Inflammatory macrophage treated with lipopolysaccharide for 1 hour (primary cell): ENCODE data around the gene TOX2.

Experiments
- DNase-seq, 2 donors: peaks; one replicate each; pipeline ENCODE4 v3.0.0-alpha.2; 2020 to 2022

TOX2 gene

DNA sequence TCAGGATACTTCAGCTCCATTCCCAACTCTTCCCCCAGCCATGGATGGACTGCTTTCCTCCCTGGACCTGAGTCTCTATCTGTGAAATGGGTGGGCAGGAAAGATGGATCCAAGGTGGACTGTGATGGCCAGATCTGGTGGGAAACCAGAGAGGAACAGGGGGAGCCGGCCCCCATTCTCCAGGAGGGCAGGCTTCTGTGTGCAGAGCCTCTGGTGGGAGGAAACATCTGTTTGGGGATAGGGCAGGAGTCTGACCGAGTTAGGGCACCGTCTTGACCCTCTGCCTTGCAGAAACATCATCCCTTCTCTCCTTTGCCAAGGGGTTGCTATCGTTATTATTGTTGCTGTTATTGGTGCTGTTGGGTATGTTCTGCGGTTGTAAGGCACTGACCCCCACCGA is 91.5 kb downstream of the TOX2 start:
- DNase-seq: no peak

DNA sequence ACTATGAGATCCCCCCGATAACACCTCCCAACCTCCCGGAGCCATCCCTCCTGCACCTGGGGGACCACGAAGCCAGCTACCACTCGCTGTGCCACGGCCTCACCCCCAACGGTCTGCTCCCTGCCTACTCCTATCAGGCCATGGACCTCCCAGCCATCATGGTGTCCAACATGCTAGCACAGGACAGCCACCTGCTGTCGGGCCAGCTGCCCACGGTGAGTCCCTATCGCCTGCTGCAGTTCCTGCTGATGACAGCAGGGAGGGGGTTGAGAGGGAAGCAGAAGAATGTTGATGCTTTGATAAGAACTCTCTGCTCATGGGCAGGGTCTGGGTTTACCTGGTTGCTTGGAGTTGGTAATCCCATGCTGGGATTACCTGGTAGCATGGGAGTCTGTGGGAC is 91.9 kb downstream of the TOX2 start:
- no peak for DNase-seq

DNA sequence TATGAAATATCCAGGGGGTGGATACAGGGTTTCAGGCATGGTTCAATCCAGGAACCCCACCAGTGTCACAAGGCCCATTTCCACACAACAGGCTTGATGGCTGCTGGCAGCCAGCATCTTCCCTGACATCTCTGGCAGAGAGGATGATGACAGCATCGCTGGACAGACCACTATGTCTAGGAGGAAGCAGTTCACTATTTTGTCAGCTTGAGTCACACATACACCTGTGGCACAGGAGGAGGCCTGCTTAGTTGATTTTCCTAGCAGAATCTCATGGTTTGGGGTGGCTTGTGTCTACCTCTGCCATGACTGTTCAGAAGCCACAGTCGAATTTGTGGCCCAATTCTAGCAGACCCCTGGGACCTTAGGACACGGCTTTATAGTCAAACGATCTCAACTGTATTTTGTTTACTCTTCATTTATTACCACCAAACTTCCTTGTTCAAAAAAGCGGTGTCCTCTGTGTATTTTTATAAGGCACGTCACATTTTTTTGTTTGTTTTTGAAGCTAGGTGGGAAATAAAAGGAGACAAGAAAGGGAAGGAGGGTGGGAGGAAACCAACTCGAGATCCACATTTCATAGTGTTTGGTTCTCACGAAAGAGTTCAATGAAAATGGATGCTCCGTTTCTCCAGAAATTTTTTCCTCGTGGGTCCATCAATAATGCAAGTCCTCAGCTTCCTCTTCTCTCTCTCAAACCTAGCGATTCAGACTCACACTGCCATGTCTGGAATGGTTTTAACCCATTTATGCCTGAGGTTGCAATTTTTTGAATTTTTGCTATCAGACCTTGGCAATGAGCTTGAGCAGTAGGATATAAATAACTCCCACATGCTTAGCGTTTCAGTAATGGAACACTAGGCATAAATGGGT is 94.4 kb downstream of the TOX2 start:
- no peak for DNase-seq

DNA sequence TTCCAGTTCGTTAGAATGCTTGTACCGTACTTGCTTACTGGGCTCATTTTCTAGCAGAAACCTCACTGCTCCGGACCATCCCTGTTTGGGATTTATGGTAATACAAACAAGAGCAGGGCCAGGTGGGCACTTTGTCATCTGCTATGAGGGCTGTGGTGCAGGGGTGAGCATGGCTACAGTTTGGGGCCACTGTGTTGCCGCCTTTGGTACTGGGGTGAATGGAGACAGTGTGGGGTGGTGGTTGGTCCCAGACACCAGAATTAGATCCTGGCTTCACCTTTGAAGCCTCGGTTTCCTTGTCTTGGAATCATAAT is 95.0 kb downstream of the TOX2 start:
- no peak for DNase-seq

DNA sequence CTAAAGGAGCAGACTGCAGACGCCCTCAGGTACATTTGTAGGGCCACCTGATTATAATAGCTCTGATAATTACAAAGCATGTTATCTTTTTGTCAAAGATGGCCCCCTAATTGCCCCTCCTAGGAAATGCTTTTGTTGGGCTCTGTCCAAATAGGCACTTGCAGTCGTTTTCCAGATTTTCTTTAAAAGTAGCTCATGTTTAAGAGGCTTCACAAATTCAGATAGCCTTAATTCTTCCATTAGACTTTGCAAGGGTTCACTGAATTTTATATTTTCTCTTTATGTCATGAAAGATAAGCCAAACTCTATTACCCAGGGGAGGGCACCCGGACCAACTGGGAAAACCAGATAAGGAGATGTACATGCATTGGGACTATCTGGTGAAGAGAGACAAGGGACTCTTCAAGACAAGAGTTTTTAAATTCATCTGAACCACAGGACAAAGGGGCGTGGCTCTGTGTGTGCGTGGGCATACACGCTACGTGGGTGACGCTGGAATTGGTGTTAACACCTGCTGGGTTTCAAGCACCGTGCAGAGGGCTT is 95.6 kb downstream of the TOX2 start:
- no peak for DNase-seq

DNA sequence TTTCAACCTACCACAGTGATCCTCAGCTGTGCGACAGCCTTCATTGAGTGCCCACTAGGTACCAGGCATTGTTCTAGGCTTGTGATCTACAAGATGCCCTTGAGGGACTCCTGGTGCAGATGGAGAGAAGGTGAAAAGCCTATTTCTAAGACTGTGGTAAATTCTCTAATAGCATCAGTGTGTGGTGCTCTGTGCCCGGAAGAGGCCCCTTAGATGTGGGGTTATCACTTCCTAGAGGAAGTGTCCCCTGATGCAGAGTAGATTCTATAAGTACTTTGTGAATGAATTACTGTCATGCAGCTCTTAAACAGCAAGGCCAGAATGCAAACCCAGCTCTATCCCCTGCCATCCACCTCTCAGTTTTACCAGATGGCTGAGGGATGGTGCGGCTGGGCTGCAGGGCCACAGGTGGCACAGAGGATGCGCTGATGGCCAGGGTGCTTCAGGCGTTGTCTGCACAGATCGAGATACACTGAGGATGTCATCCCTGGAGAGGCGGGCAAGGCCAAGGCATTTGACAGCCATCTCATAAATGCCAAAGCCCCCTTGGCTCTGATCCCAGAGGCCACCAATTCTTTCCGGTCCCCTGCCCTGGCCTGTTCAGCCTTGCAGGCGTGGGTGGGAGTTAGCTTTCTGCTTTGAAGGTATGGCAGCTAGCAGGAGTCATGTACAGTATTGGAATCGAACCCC is 96.7 kb downstream of the TOX2 start:
- no peak for DNase-seq

DNA sequence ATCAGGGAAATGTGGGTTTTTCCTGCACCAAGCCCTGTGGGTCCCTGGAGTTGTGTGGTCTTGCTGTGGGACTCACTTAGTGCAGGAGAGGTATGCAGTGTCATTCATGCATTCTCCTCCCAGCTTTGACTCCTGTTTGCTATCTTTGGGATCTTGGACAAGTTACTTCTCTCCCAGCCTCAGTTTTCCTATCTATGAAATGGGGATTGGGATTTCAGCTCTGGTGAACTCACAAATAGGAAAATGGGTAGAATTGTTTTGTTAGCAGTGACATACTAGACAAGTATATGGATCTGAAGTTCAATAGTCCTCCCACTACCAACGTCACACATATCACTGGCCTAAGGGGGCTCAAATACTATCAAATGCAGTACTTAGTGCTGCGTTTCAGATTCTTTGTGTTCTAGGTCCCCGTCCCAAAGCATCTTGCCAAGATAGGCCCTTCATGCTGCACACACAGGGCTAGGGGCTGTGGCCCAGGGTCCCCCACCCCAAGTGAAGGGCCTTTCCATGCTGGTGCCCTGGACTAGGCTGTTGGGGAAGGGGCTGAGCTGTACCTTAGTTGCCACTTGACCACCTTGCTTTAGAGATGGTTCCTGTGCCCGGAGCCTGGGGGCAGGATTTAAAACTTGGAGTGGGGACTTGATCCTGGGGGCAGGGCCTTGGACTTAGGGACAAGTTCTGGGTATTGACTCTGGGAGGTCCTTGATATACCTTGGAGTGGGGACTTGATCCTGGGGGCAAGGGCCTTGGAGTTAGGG is 98.0 kb downstream of the TOX2 start:
- DNase-seq: no peak

DNA sequence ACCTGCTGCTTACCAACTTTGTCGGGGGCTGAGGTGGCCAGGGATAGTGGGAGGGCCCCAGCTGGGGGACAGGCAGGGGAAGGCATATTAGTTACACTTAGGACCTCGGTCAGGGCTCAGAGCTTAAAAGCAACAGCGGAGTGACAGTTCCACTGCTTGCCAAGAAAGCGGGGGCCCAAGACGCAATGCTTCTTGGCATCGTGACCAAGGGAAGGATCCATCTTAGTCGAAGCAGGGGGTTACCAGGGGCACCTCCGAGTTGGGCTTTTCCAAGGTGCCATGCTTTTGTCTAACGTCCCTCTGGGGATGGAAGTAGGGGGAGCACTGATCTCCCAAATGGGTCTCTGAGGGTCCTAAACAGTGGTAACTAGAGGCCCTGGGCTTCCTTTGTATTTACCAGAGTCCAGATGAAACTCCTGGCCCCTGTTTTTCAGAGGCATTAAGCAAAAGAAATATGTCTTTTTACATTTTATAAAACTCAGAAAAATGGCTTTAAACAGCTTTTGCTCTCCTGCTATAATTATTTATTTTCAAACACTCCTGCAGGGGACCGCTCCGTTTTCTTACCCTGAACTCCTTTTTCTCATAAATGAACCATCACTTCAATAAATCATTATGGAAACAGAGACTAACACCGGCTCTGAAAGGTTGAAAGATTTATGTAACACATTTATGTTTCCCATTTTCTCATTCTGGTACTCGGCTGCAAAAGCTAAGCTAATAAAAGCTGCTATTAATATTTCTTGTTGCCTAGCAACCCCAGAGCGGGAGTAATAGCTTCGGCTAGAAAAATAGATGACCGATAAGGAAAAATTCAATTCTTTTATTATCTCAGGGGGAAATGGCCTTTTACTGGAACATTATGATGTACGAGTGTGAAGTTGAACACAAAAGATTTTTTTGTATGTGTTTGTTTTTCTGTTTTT is 100.4 kb downstream of the TOX2 start:
- DNase-seq: no peak

DNA sequence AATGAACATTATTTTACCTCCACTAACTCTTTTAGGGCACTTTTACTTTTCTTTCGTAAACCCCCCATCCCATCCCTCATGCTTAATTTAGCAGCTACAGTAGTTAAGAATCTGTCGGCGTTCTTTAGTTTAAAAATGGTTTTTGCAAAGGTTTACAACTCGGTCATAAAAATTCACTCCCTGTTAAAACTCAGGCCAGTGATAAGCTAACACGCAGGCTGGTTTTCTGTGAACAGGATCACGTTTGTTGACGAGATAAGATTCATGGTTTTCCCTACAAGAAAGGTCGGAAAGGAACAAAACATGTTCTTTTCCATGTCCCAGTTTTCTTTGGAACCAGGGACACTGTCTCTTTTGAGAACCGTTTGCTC is 101.1 kb downstream of the TOX2 start:
- DNase-seq: no peak

DNA sequence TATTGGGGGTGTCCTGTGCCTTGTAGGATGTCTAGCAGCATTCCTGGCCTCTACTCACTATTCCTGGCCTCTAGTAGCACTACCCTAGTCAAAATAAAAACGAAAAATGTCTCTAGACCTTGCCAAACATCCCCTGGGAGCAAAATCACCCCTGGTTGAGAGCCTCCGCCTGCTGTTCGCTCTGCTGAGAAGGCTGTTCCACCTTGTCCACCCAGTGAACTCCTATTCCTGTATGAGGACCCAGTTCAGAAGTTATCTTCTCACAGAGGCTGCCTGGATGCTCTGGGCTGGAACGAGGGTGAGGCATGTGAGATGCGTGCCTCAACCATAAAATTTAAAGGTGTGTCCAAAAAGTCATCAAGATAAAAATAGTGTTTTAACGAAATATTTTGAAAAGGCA is 101.9 kb downstream of the TOX2 start:
- no peak for DNase-seq

DNA sequence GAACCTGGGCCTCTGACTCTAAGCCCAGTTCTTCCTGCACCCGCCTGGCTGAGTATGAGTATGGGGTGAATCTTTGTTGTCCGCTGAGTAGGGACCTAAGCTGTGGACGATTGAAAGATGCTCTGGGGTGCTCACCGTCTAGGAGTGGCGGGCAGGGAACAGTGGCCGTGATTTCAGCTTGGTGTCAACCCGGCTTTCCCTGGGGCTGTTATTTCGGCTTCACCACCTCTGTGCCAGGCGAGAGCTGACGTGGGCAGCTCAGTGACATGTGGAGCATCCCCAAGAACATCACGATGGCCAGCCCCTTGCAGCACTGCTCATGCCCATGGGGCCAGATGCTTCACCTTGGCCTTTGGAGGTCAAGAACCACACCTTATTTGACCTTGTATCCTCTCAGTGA is 102.6 kb downstream of the TOX2 start:
- no peak for DNase-seq

DNA sequence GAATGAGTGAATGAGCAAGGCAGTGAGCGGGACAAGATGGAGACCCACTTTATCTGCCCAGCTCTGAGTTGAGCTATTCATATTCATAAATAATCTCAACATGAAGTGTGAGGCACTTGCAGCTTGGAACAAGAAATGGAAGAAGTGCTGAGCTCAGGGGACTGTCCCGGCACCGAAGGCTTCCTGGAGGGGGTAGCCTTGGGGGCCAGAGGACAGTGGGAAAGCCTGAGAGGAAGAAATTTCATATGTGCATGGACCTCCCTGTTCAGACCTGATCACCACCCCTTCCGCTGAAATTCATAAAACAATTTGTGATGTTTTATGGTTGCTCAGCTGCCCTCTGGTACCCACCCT is 103.2 kb downstream of the TOX2 start:
- no peak for DNase-seq

DNA sequence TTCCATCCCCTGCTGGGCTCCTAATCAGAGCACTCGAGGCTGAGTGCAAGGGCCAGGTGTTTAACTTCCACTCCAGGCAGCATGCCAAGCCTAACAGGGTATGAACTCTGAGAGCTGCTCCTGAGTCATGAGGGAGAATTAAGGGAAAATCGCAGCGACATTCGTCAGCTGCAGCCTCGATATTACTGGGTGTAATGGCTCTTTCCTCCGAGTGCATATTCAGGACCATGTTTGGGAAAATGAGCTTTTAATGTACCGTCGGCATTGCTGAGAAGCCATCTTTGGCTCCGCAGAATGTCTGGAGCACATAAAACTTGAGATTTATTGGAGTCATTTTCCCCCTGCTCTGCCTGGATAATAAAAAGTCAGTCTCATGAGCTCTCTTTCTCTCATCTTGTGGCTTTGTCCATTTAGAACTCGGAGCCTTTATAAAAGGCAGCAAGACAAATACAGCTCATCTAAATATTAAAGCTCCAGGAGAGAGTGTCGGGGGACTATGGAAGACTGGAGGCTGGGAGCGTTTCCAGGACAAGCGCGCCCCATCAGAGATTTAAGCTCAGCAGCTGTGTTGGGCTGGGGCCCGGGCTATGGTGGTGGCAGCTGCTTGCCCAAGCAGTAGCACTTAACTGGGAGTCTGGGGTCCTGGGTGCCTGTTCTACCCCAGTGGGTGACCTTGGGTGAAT is 103.7 kb downstream of the TOX2 start:
- DNase-seq: no peak

DNA sequence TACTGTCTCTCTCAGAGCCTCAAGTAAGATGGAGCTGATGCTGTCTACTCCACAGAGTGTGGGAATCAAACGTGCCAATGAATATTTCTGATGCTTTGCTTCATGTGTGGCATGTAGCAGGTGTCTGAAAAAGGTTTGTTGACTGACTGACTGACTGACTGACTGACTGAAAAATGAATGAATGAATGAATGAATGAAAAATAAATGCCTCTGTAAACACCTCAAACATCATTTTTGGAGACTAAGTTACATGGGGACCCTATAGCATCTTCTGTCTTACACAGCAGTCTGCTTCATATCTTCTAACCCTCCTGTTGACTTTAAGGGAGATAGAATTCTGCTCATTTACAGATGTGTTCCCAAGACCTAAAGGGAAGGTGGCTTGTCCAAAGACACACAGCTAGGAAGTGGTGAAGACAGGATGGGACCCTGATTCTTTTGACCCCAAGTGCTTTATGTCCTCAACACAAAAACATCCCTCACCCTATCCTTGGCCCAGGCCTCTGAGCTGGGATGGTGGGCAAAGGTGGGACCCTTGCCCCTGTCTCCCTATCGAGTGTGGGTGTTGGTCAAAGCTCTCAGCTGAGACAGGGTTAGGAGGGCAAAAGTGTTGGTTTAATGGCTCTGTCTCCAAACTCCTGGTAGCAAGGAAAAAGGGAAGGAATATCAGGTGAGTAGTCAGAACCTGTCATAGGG is 104.4 kb downstream of the TOX2 start:
- DNase-seq: no peak

DNA sequence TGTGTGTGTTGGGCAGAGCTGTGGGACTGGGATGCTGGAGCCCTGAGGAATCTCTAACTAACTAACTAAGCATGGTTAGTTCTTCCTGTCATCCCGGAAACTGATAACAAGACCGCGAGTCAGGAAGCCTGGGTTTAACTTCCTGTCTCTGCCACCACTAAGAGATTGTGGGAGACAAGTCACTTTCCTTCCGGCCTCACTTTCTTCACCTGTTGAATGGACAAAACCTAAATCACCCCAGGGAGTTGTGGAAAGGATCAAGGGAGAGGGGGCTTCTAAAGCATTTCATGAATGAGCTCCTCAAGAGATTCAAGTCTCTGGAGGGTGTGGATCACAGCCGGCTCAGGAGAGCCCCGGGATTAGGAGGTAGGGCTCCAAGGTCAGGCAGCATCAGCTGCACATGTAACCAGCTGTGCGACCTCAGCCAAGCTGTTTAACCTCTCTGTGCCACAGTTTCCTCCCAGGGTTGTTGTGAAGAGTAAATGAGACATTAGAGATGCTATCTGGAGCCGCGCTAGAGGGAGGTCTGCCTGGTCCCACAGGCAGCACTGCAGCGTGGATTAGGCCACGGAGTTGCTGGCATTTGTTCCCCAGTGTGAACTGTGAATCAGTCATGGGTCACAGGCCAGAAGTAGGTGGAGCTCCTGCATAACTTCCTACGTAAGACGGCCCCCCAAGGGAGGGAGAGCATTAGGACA is 105.1 kb downstream of the TOX2 start:
- DNase-seq: no peak

DNA sequence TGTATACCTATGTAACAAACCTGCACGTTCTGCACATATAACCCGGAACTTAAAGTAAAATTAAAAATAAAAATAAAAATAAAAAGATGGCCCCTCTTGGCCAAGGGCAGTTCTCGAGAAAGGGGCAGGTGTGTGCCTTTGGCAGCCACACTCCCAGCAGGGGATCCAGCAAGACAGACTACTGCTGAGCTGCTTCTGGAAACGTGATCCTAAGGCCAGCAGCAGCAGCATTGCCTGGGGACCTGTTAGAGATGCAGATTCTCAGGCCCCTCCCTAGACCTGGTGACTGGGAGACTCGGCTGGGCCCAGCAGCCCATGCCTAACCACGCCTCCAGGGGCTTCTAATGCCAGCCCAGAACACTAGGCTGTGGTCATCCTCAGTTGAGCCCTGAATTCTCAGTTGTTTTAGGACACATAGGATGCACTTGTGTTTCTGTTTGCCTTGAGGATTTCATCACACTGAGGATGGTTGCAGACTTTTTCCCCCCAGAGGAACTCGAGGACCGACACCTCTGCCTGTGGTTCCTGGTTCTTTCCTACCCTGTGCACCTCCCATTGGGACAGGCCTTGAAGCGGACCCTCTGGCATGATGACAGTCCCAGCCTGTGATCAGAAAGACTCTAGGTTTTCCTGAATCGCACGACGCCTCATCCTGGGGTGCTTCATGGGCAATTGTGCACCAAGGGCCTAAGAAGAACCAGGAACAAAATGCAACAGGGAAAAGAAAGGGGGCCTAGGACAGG is 105.9 kb downstream of the TOX2 start:
- DNase-seq: no peak

DNA sequence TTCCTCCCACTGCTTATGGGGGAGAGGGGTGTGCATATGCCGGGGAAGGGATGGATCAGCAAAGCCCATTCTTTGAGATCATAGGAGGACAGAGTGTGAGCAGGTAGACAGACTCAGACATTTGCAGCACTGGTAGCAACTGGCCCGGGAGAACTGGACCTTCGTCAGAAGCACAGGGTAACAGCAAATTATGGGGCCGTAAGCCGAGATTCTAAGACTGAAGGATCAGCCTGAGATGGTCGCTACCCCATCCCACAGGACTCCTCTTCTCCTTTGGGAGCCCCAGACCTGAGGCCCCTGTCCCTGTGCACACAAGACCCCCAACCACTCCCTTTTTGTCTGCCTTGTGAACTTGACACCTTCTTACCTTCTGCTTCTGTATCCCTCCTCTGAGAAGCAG is 106.5 kb downstream of the TOX2 start:
- no peak for DNase-seq

DNA sequence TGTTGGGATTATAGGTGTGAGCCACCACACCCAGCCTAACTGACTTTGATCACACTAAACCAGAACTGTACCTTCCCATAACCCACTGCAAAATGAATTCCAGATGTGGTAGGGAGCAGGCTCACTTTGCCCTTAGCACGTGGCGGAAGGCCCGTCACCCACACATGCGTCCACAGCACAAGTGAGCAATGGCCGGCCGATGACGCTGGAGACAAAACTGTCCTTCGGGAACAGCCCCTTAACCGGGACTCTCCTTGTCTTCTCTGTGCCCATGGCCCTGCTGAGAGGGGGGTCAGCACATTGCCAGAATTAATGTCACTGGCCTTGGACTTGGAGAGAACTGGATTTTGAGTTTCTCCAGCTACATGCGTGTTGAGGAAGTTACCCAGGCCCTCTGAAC is 107.2 kb downstream of the TOX2 start:
- no peak for DNase-seq

DNA sequence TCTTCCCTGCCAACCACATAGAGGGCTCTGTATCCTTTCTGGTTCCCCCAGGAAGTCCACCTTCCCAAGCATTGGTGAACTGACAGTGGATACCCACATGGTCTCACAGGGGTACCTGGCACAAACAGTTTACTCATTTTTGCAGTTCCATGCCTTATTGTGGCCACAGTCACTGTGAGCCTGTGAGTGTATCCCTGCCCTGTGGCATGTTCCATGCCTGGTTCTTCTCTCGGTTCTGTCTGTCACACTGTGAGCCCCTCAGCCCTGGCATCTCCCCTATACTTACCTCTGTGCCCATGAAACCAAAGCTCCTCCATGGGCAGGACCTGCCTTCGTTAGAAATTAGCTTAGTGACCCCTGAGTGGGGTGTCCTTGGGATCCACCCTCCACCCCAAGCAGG is 107.8 kb downstream of the TOX2 start:
- DNase-seq: no peak
